ENCODE measurements around the gene SLC48A1.

Gene SLC48A1

GRCh38 chr12:47744005-47744651, 28.9 kb upstream of the SLC48A1 start:
- in situ Hi-C loops (cut with HindIII; ENCODE audit: low sequenced_read_pairs), result no loop called here

GRCh38 chr12:47744778-47745436, 28.1 kb upstream of the SLC48A1 start:
- in situ Hi-C loops (cut with HindIII; ENCODE audit: low sequenced_read_pairs), result no loop called here

- in situ Hi-C loops (cut with HindIII; ENCODE audit: low sequenced_read_pairs), result no loop called here
Observed at GRCh38 chr12:47745485-47746041, 27.5 kb upstream of the SLC48A1 start.

GRCh38 chr12:47746073-47746472, 27.0 kb upstream of the SLC48A1 start:
- in situ Hi-C loops (cut with HindIII; ENCODE audit: low sequenced_read_pairs), result no loop called here

GRCh38 chr12:47746523-47746922, 26.5 kb upstream of the SLC48A1 start:
- in situ Hi-C loops (cut with HindIII; ENCODE audit: low sequenced_read_pairs), result no loop called here

GRCh38 chr12:47747126-47747525, 25.9 kb upstream of the SLC48A1 start:
- in situ Hi-C loops (cut with HindIII; ENCODE audit: low sequenced_read_pairs), result no loop called here

- in situ Hi-C loops (cut with HindIII; ENCODE audit: low sequenced_read_pairs), result no loop called here
Observed at GRCh38 chr12:47747596-47748506, 25.2 kb upstream of the SLC48A1 start.

GRCh38 chr12:47748507-47748828, 24.6 kb upstream of the SLC48A1 start:
- in situ Hi-C loops (cut with HindIII; ENCODE audit: low sequenced_read_pairs), result no loop called here

- in situ Hi-C loops (cut with HindIII; ENCODE audit: low sequenced_read_pairs), result no loop called here
Observed at GRCh38 chr12:47748899-47749298, 24.1 kb upstream of the SLC48A1 start.

GRCh38 chr12:47750229-47750798, 22.7 kb upstream of the SLC48A1 start:
- in situ Hi-C loops (cut with HindIII; ENCODE audit: low sequenced_read_pairs), result no loop called here

GRCh38 chr12:47750916-47751470, 22.0 kb upstream of the SLC48A1 start:
- in situ Hi-C loops (cut with HindIII; ENCODE audit: low sequenced_read_pairs), result no loop called here

GRCh38 chr12:47751561-47751960, 21.5 kb upstream of the SLC48A1 start:
- in situ Hi-C loops (cut with HindIII; ENCODE audit: low sequenced_read_pairs), result no loop called here

GRCh38 chr12:47752121-47752520, 20.9 kb upstream of the SLC48A1 start:
- in situ Hi-C loops (cut with HindIII; ENCODE audit: low sequenced_read_pairs), result no loop called here

GRCh38 chr12:47752552-47752951, 20.5 kb upstream of the SLC48A1 start:
- in situ Hi-C loops (cut with HindIII; ENCODE audit: low sequenced_read_pairs), result no loop called here

- in situ Hi-C loops (cut with HindIII; ENCODE audit: low sequenced_read_pairs), result no loop called here
Observed at GRCh38 chr12:47753021-47754001, 19.7 kb upstream of the SLC48A1 start.

GRCh38 chr12:47754126-47754525, 18.9 kb upstream of the SLC48A1 start:
- in situ Hi-C loops (cut with HindIII; ENCODE audit: low sequenced_read_pairs), result no loop called here

GRCh38 chr12:47754881-47755280, 18.2 kb upstream of the SLC48A1 start:
- in situ Hi-C loops (cut with HindIII; ENCODE audit: low sequenced_read_pairs), result loop anchor here (5.0 kb wide), 1 partner anchor 87 kb away; no protein-coding TSS in a partner anchor

GRCh38 chr12:47755655-47756562, 17.1 kb upstream of the SLC48A1 start:
- in situ Hi-C loops (cut with HindIII; ENCODE audit: low sequenced_read_pairs), result loop anchor here (5.0 kb wide), 1 partner anchor 86 kb away; no protein-coding TSS in a partner anchor
